ENCODE results near the gene RPS6KB1.
"Not testable (repeated sequence)": the region's sequence is repeated elsewhere in the genome, so short reads cannot be mapped to it uniquely, and the experiment has no call there.

DNA sequence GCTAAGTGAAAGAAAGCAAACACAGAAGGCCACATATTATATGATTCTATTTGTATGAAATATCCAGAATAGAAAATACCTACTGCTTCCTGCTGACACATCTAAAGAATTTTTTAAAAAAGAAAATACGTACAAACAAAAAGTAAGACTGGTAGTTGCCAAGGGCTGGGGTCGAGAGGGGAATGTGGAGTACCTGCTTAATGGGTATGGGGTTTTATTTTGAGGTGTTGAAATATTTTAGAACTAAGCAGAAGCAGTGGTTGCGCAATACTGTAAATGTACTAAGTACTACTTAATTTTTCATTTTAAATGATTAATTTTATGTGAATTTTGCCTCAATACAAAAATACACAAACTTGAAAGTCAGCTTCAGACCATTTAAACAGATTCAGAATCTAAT, 103.7 kb downstream of the RPS6KB1 start:
- TF ChIP-seq ZNF274 (IDR thresholded peaks at IDR 0.05; ENCODE audit: low read depth, low read length); ZFX (IDR thresholded peaks at IDR 0.05); EZH2 (IDR thresholded peaks at IDR 0.05); POLR2A (IDR thresholded peaks at IDR 0.05; ENCODE audit: borderline replicate concordance, extremely low read depth, insufficient read depth, insufficient read length); SIN3A (IDR thresholded peaks at IDR 0.05; ENCODE audit: low read depth); JUND (IDR thresholded peaks at IDR 0.05); EZH2phosphoT487 (IDR thresholded peaks at IDR 0.05; ENCODE audit: borderline replicate concordance): not testable (repeated sequence)
- TF ChIP-seq, protein P1, sequence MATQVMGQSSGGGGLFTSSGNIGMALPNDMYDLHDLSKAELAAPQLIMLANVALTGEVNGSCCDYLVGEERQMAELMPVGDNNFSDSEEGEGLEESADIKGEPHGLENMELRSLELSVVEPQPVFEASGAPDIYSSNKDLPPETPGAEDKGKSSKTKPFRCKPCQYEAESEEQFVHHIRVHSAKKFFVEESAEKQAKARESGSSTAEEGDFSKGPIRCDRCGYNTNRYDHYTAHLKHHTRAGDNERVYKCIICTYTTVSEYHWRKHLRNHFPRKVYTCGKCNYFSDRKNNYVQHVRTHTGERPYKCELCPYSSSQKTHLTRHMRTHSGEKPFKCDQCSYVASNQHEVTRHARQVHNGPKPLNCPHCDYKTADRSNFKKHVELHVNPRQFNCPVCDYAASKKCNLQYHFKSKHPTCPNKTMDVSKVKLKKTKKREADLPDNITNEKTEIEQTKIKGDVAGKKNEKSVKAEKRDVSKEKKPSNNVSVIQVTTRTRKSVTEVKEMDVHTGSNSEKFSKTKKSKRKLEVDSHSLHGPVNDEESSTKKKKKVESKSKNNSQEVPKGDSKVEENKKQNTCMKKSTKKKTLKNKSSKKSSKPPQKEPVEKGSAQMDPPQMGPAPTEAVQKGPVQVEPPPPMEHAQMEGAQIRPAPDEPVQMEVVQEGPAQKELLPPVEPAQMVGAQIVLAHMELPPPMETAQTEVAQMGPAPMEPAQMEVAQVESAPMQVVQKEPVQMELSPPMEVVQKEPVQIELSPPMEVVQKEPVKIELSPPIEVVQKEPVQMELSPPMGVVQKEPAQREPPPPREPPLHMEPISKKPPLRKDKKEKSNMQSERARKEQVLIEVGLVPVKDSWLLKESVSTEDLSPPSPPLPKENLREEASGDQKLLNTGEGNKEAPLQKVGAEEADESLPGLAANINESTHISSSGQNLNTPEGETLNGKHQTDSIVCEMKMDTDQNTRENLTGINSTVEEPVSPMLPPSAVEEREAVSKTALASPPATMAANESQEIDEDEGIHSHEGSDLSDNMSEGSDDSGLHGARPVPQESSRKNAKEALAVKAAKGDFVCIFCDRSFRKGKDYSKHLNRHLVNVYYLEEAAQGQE (IDR thresholded peaks at IDR 0.05; ENCODE audit: low read depth), result not testable (repeated sequence)
- TF ChIP-seq, protein P2, sequence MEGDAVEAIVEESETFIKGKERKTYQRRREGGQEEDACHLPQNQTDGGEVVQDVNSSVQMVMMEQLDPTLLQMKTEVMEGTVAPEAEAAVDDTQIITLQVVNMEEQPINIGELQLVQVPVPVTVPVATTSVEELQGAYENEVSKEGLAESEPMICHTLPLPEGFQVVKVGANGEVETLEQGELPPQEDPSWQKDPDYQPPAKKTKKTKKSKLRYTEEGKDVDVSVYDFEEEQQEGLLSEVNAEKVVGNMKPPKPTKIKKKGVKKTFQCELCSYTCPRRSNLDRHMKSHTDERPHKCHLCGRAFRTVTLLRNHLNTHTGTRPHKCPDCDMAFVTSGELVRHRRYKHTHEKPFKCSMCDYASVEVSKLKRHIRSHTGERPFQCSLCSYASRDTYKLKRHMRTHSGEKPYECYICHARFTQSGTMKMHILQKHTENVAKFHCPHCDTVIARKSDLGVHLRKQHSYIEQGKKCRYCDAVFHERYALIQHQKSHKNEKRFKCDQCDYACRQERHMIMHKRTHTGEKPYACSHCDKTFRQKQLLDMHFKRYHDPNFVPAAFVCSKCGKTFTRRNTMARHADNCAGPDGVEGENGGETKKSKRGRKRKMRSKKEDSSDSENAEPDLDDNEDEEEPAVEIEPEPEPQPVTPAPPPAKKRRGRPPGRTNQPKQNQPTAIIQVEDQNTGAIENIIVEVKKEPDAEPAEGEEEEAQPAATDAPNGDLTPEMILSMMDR (IDR thresholded peaks at IDR 0.05 in 2 of 3, conservative IDR thresholded peaks at IDR 0.05 in 1 of 3; ENCODE audit: borderline replicate concordance in 1 of 3, insufficient read depth in 1 of 3, low read depth in 2 of 3, low read length in 2 of 3), result not testable (repeated sequence)
